SK-N-MC (cell line): ENCODE measurements around the gene AHNAK.

ENCODE experiments used
- EZH2 ChIP-seq: fragments of 200-600 bp; sonication (generic); IDR thresholded peaks from one replicate; pipeline ENCODE4 v1.6.1; 2017; ENCODE audit warnings: antibody characterized with exemption
- POLR2AphosphoS5 ChIP-seq: IDR thresholded peaks from 2 replicates; pipeline ENCODE4 v1.6.1; 2012; ENCODE audit warnings: mild to moderate bottlenecking, low read depth, low read length, borderline replicate concordance

GRCh38 chr11:62437616-62438015 is 109.0 kb downstream of the AHNAK start:
- TF ChIP-seq POLR2AphosphoS5 (no peak), EZH2 (no peak)
